GOT3 (cell line): ENCODE data around the gene TRIM71.
"Not testable (repeated sequence)": the region's sequence is repeated elsewhere in the genome, so short reads cannot be mapped to it uniquely, and the experiment has no call there.

ENCODE experiments used
- DNase-seq: peaks from one replicate; lab custom pipeline; 2025; ENCODE audit warnings: mixed read lengths; lab: John Stamatoyannopoulos, UW

Gene TRIM71

DNA sequence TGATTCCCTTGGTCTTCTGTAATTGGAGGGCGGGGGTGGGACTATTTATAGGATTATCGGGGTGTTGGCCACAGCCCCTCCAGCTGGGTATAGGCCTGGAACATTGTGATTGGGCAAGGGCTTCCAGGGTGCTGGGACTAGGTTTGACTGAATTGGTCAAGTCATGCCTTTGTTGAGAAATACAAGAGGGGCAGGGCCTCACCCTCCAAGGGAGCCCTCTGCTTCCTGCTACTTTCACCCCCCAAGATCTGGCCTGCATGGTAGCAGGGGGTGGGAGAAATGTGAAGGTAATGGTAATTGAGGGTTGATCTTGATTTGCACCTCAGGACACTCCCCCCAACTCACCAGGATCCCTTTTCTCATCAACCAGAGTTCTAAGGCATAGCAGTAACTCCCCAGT is 25.2 kb downstream of the TRIM71 start:
- no peak for DNase-seq

DNA sequence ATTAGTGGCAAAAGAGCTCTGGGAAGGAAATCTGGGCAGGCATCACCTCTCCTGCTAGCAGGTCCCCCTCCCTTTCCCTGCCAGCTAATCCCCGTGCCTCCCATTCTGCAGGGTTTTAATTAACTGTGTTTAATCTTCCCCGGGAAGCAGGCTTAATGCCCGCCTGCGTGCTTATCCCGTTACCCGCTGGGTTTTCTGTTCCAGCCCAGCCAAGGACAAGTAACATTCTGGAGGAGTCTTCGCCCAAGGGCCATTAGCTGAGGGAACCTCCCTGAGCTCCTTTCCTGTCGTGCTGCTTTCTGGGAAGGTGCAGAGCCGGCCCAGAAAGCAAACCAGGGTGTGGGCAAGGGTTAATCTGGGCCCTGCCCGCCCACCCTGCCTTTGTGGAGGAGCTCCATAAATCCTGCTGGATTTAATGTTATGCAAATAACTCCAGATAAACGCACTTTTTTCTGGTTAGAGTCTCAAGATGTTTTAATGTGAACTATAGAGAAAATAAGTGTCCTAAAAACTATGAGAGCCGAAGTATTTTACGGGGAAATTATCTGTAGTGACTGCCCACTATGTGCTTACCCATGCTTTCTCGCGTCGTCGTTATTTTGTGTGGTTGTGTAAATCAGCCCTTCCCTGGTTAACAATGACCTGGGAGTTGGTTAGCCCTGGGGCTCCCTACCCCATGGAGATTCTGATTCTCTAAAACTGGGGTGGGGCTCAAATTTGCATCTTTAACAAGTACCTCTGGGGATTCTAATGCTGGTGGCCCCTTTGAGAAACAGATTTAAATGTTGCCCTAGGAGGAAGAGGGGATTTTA is 25.9 kb downstream of the TRIM71 start:
- DNase-seq = no peak

DNA sequence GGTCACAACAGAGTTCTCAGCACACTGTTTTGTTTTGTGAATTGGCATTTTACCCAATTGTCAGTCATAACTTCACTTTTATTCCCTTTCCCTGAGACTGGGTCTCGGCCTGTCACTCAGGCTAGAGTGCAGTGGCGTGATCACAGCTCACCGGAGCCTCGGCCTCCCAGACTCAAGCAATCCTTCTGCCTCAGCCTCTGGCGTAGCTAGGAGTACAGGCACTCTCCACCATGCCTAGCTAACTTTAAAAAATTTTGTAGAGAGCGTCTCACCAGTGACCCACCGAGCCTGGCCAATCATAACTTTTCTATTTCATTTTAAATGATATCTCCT is 26.5 kb downstream of the TRIM71 start:
- no peak for DNase-seq

- no peak for DNase-seq
Observed at GRCh38 chr3:32844914-32845313, 27.1 kb downstream of the TRIM71 start.

GRCh38 chr3:32845546-32845945 is 27.7 kb downstream of the TRIM71 start:
- DNase-seq = not testable (repeated sequence)

DNA sequence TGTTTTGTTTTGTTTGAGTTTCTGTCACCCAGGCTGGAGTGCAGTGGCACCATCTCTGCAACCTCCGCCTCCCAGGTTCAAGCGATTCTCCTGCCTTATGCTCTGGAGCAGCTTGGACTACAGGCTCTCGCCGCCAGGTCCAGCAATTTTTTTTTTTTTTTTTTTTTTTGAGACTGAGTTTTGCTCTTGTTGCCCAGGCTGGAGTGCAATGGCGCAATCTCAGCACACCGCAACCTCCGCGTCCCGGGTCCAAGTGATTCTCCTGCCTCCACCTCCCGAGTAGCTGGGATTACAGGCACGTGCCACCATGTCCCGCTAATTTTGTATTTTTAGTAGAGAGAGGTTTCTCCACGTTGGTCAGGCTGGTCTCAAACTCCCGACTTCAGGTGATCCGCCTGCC is 29.2 kb downstream of the TRIM71 start:
- DNase-seq = not testable (repeated sequence)

DNA sequence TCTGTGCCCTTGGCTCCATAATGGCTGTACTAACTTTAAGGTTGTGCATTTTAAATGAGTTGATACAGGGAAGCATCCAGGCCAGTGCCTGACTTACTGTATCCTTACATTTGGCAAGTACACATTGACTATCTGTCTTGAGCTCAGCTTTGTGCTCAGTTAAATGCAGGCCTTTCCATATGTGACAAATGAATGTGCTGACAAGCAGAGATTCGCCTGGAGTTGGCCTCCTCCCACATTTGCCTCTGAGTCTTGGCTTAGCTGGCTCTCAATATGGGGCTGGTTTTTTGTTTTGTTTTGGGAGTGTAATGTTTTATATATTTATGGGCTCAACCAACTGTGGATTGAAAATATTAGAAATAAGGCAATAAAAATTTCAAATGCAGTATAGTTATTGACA is 29.7 kb downstream of the TRIM71 start:
- no peak for DNase-seq

DNA sequence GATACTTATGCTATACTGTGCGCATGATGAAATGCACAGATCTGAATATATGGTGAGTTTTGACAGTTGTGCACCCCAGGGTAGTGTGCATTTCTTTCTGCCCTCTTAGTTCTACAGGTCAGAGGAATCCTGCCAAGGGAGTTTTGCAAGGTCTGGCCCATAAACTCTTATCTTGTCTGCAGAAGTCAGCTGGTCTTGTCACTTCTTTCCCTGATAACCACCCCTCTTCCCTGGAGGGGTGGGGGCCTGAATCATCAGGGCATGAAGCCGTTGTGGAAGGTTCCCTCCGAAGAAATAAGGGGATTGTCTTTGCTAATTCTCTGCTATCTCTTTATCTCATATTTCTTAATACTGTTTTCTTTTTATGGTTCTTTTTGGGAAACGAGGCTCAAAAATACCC is 30.4 kb downstream of the TRIM71 start:
- DNase-seq = no peak

- DNase-seq = no peak
Observed at GRCh38 chr3:32849046-32849445, 31.2 kb downstream of the TRIM71 start.

- no peak for DNase-seq
Observed at GRCh38 chr3:32850226-32850625, 32.4 kb downstream of the TRIM71 start.

DNA sequence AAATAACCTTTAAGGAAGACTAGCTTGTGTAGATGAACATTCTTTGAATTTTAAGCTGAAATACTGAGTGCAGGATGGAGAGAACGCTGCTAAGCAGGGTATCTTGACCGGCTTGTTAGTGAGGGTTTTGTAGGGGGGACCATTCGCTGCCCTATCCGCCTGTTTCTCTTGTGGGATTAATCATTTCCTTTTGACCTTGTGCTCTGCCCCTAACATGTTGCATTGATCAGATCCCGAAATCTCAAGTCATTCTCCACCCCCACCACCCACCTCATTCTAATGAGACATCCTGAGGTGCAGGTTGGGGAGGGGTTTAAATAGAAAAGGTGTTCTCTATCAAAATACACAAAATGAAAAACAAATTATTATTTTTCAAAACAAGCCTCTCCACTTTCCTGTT is 32.8 kb downstream of the TRIM71 start:
- DNase-seq = no peak

- no peak for DNase-seq
Observed at GRCh38 chr3:32852146-32852545, 34.3 kb downstream of the TRIM71 start.

- DNase-seq = no peak
Observed at GRCh38 chr3:32855350-32855953, 37.7 kb downstream of the TRIM71 start.

DNA sequence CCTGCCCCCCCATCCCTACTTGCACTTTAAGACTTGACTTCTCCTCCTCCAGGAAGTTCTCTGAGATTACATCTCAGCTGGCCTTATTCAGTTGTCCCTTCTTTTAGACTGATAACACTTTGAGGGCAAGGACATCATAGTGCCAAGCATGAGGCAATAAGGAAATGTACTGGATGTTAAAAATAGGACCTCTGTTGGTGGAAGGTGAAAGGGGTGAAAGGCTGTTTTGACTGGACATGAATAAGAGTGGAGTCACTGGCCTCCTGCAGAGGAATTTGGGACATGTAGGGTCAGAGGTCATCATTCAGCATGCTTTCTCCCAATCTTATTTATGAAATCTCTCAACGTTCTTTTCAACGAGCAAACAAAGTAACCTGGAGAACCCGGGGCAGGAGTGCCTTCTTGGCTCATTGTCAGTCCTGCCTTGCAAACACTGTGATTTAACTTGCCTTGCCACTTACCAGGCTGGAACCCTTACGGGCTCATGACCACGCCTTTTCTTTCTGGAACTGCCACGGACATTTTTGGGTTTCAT is 38.6 kb downstream of the TRIM71 start:
- DNase-seq = no peak

GRCh38 chr3:32856901-32857507 is 39.2 kb downstream of the TRIM71 start:
- DNase-seq = no peak

DNA sequence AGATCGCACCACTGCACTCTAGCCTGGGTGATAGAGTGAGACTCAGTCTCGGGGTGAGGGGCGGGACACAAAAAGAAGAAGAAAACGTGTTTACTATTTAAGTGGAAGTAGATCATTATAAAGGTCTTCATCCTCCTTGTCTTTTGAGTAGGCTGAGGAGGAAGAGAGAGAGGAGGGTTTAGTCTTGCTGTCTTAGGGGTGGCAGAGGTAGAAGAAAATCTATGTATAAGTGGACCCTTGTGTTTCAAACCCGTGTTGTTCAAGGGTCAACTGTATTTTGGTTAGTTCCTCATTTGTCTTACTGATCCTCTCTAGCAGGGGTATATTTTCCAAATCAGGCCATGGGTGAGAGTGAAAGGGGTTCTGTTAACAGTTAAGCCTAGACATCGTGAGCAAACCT is 40.1 kb downstream of the TRIM71 start:
- no peak for DNase-seq

GRCh38 chr3:32859604-32860237 is 41.9 kb downstream of the TRIM71 start:
- no peak for DNase-seq

GRCh38 chr3:32860499-32860898 is 42.7 kb downstream of the TRIM71 start:
- DNase-seq = no peak

- DNase-seq = no peak
Observed at GRCh38 chr3:32861681-32862080, 43.9 kb downstream of the TRIM71 start.

DNA sequence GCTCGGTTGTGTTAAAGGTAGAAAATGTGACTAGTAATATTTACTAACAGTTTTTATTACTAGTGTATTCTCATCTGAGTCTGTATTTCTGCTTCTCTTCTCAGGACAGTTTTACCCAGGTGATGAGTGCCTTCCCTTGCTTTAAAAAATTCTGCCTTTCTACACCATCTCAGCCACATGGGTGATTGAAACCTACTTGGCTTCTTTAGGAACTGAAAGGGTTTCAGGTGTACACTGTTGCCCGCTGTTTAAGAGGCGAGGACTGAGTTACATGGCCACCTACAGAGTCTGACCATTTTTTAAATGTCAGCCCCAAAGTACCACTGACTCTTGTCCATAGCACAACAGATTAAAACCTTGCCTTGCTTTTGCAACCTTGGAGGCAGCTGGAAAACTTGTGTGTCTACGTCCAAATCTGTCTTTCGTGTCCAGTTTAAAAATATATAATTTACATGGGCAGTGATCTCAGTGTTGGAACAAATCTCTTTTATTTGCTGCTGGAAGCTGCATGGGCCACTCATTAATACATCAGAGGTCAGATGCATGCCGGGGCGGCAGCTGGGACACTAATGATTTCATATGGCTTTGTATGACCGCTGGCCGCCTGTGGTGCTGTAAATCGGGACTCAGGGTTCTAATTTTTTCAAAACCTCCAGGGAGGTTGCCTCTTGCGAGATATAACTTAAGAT is 44.6 kb downstream of the TRIM71 start:
- DNase-seq = no peak

DNA sequence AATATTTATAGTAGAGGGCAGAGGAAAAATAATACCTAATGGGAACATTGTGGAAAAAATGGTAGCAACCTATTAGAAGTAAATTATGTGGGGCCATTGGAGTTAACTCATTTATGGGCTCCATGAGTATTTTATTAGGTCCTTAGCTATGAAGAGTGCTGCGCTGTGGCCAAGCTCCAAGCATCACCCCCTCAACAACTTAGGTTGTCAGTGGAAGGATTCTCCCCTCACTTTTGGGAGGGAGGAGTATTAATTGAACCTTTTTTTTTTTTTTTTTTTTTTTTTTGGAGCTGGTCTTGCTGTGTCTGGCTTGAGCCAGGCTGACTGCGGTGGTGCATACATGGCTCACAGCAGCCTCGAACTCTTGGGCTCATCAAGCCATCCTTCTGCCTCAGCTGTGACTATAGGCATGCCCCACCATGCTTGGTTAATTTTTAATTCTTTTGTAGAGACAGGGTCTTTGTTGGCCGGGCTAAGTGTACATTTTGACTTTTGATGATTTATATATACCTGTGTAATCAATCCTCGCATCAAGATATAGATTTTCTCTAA is 45.2 kb downstream of the TRIM71 start:
- DNase-seq = no peak

- DNase-seq = no peak
Observed at GRCh38 chr3:32865383-32865782, 47.6 kb downstream of the TRIM71 start.
